Activated B cell treated with CpG ODN at 0.5 μM for 24 hours (primary cell): ENCODE results near the gene SRSF3. TPM values are rescaled to one million over a fixed set of nuclear protein-coding genes. Genes with fewer than 3 reads are reported as not detected.
A peak's percentile ranks its signal among the peaks of the same experiment; 100 is the strongest.

Experiments
- ATAC-seq: fragments of 200-7000 bp; cut with Tn5 transposase; one replicate; pipeline ENCODE4 v1.10.0; 2021; ENCODE audit warnings: low read depth, mild to moderate bottlenecking, moderate library complexity
- CTCF ChIA-PET: fragments of 350-600 bp; sonication (Branson Sonifier 250); formaldehyde crosslinking; loops from one replicate; lab custom pipeline; 2021; ENCODE audit warnings: antibody characterized with exemption; lab: Charles Lee
- POLR2A ChIA-PET: fragments of 350-600 bp; sonication (Branson Sonifier 250); formaldehyde crosslinking; loops from one replicate; lab custom pipeline; 2021; ENCODE audit warnings: antibody characterized with exemption; lab: Charles Lee
- DNase-seq: peaks from one replicate; pipeline ENCODE4 v3.0.0; 2022
- H3K27ac Mint-ChIP-seq: one replicate; pipeline ENCODE4 v1.8.0; 2020; ENCODE audit warnings: mixed read lengths
- H3K27me3 Mint-ChIP-seq: one replicate; pipeline ENCODE4 v1.8.0; 2021; ENCODE audit warnings: mixed read lengths
- H3K36me3 Mint-ChIP-seq: one replicate; pipeline ENCODE4 v1.8.0; 2021; ENCODE audit warnings: low read depth, mixed read lengths
- H3K4me1 Mint-ChIP-seq: one replicate; pipeline ENCODE4 v1.8.0; 2021; ENCODE audit warnings: mixed read lengths
- H3K4me3 Mint-ChIP-seq: one replicate; pipeline ENCODE4 v1.8.0; 2020; ENCODE audit warnings: mild to moderate bottlenecking, mixed read lengths
- H3K9me3 Mint-ChIP-seq: one replicate; pipeline ENCODE4 v1.8.0; 2020; ENCODE audit warnings: mixed read lengths
- intact Hi-C: fragments of 100-400 bp; cut with micrococcal nuclease; formaldehyde crosslinking; loops from one replicate; pipeline ENCODE4 v1.15.1; 2024
- total RNA-seq: library from RNA; stranded (reverse); gene quantifications from 2 replicates; pipeline ENCODE4 v1.2.3, GENCODE V29; 2022
- TF ChIP-seq, protein P1 (sequence below): fragments of 200-600 bp; IDR thresholded peaks from one replicate; pipeline ENCODE4 v1.8.0; 2022; ENCODE audit warnings: antibody characterized with exemption, mild to moderate bottlenecking

Gene SRSF3
- total RNA-seq, 1 donor from 2014 or later = 421 TPM

- POLR2A ChIA-PET = interaction anchor here (0.5 to 6.7 kb wide), 19 partner anchors 10 to 1313 kb away, joined by 3 to 83 read pairs (median 6); partner anchors contain the start of genes CDKN1A and KCTD20
- H3K4me1 Mint-ChIP-seq = peaks cover 45% of the 10 kb centered on the region
- H3K27ac Mint-ChIP-seq = peak overlapping the region; percentile 99
- H3K9me3 Mint-ChIP-seq = no peaks in the 10 kb centered on the region
- ATAC-seq (peak; percentile 11), DNase-seq (no peak)
- peak overlapping the region; percentile 96 for H3K4me3 Mint-ChIP-seq
- TF ChIP-seq, protein P1, sequence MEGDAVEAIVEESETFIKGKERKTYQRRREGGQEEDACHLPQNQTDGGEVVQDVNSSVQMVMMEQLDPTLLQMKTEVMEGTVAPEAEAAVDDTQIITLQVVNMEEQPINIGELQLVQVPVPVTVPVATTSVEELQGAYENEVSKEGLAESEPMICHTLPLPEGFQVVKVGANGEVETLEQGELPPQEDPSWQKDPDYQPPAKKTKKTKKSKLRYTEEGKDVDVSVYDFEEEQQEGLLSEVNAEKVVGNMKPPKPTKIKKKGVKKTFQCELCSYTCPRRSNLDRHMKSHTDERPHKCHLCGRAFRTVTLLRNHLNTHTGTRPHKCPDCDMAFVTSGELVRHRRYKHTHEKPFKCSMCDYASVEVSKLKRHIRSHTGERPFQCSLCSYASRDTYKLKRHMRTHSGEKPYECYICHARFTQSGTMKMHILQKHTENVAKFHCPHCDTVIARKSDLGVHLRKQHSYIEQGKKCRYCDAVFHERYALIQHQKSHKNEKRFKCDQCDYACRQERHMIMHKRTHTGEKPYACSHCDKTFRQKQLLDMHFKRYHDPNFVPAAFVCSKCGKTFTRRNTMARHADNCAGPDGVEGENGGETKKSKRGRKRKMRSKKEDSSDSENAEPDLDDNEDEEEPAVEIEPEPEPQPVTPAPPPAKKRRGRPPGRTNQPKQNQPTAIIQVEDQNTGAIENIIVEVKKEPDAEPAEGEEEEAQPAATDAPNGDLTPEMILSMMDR = no peak
- H3K27me3 Mint-ChIP-seq = no peaks in the 10 kb centered on the region
- peaks cover 45% of the 10 kb centered on the region for H3K36me3 Mint-ChIP-seq
- intact Hi-C loops = loop anchor here (1.0 to 10.0 kb wide), 6 partner anchors 46 to 839 kb away; partner anchors contain the start of genes CMTR1, FGD2 and STK38
- CTCF ChIA-PET = no interaction called here
Measured at GRCh38 chr6:36593569-36594028, 563 bp upstream of the SRSF3 start.

DNA sequence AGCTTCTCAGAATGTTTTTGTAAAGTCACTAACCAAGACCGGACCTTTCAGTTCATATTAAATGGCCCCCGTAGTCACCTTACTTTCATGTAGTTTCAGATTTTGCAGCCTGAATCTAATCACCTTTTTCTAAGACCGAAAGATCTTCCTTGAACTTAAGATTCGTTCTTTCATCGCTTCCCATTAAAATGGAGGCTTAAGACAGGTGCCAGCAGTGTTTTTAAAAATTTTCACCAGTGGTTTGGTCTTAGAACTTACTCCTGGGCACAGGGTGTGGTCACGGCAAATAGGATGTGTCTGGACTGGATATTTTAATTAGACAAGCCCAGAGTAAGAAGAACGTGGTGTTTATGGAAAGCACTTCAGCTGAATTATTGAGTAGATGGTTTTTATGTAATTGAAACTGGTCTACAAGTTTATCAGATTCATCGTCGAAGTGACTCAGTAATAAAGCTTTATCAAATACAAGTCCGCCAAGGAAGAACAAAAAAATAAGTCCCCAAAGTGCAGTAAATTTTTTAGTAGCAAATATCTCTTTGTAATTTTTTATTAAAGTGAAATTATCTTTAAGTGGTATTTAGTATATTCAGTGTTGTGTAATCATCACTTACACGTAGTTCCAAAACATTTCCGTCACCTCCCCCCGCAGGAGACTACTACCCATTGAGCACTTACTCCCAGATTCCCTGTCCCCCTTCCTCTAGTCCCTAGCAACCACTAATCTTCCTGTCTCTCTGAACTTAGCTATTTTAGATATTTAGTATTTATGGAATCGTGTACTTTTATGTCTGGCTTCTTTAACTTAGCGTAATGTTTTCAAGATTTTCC is 868 bp downstream of the SRSF3 start:
- ATAC-seq (no peak), DNase-seq (no peak)
- ChIA-PET POLR2A (interaction anchor here (0.6 to 6.7 kb wide), 22 partner anchors 8 to 629 kb away, joined by 3 to 83 read pairs (median 4); partner anchors contain the start of genes CDKN1A, MAPK14 and PPIL1), CTCF (interaction anchor here (0.7 to 2.6 kb wide), 4 partner anchors 11 to 453 kb away, joined by 3 to 11 read pairs (median 4); no protein-coding TSS in a partner anchor)
- intact Hi-C loops = loop anchor here (1.0 to 10.0 kb wide), 5 partner anchors 48 to 410 kb away; partner anchors contain the start of genes FGD2 and STK38
- TF ChIP-seq, protein P1 = no peak
- peaks cover 59% of the 10 kb centered on the region for H3K36me3 Mint-ChIP-seq
- H3K27ac Mint-ChIP-seq = peak overlapping the region; percentile 99
- peak overlapping the region; percentile 96 for H3K4me3 Mint-ChIP-seq
- H3K9me3 Mint-ChIP-seq = no peaks in the 10 kb centered on the region
- H3K4me1 Mint-ChIP-seq = peaks cover 59% of the 10 kb centered on the region
- H3K27me3 Mint-ChIP-seq = no peaks in the 10 kb centered on the region

- H3K9me3 Mint-ChIP-seq = no peaks in the 10 kb centered on the region
- H3K4me3 Mint-ChIP-seq = peak overlapping the region; percentile 96
- DNase-seq = no peak
Measured at GRCh38 chr6:36596356-36596755, 2.2 kb downstream of the SRSF3 start.

GRCh38 chr6:36597775-36598174 is 3.6 kb downstream of the SRSF3 start:
- Mint-ChIP-seq H3K27me3 (no peaks in the 10 kb centered on the region), H3K9me3 (no peaks in the 10 kb centered on the region), H3K4me1 (peaks cover 61% of the 10 kb centered on the region), H3K36me3 (peaks cover 87% of the 10 kb centered on the region), H3K27ac (no peak overlapping the region), H3K4me3 (peak overlapping the region; percentile 96)
- ChIA-PET POLR2A (interaction anchor here (0.6 to 6.7 kb wide), 11 partner anchors 9 to 1345 kb away, joined by 3 to 83 read pairs (median 4); partner anchors contain the start of gene CDKN1A), CTCF (interaction anchor here (1.3 to 2.6 kb wide), 3 partner anchors 17 to 174 kb away, joined by 3 to 11 read pairs (median 4); no protein-coding TSS in a partner anchor)
- ATAC-seq (no peak), DNase-seq (no peak)
- intact Hi-C loops = loop anchor here (10.0 kb wide), 1 partner anchor 407 kb away; the partner anchor contains the start of gene FGD2
- TF ChIP-seq, protein P1 = no peak

More at GRCh38 chr6:36596356-36596755, 2.2 kb downstream of the SRSF3 start:
- ATAC-seq = no peak
- TF ChIP-seq, protein P1 = no peak
- ChIA-PET POLR2A (interaction anchor here (0.7 to 6.7 kb wide), 15 partner anchors 12 to 472 kb away, joined by 3 to 83 read pairs (median 5); partner anchors contain the start of gene CDKN1A), CTCF (interaction anchor here (1.2 to 2.6 kb wide), 3 partner anchors 10 to 163 kb away, joined by 5 to 11 read pairs (median 6); no protein-coding TSS in a partner anchor)
- peak overlapping the region; percentile 99 for H3K27ac Mint-ChIP-seq
- H3K36me3 Mint-ChIP-seq = peaks cover 73% of the 10 kb centered on the region
- intact Hi-C loops = loop anchor here (10.0 kb wide), 1 partner anchor 408 kb away; the partner anchor contains the start of gene FGD2
- H3K4me1 Mint-ChIP-seq = peaks cover 64% of the 10 kb centered on the region
- H3K27me3 Mint-ChIP-seq = no peaks in the 10 kb centered on the region
